ENCODE data around the gene FCRLB.
"Not testable (repeated sequence)": the region's sequence is repeated elsewhere in the genome, so short reads cannot be mapped to it uniquely, and the experiment has no call there.

FCRLB gene

DNA sequence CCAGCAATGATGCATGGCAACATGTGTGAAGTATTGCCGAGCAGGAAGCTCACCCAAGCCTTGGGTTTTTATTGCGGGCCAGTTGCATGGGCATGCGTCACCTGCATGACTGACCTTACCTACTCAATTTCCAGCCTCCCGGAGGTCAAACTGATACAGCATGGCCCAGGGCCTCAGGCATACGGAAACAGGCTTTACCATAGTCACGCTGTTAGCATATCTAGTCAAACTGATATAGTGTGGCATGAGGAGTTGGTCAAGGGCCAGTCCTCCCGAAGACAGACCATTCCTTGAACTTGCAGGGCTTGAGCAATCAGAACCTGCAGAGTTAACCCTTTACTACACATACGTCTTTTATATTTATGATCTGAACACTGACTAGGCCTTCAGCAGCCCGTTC lies 21.9 kb downstream of the FCRLB start:
- no peak for DNase-seq

DNA sequence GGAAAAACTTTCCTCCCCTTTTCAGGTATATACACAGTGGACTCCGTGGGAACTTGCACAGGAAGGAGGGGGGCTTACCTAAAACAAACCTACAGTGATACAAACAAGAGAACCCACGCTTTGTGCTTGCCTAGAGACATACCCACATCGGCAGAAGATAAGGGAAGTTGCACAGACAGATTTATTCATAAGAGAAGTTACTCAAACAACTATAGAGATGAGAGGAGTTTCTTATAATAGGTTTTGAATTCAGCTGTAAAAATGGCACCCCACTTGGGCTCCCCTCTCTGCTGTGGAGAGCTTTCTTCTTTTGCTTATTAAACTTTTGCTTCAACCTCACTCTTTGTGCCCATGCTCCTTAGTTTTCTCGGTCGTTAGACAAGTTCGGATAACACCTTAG lies 26.5 kb downstream of the FCRLB start:
- DNase-seq, result no peak

DNA sequence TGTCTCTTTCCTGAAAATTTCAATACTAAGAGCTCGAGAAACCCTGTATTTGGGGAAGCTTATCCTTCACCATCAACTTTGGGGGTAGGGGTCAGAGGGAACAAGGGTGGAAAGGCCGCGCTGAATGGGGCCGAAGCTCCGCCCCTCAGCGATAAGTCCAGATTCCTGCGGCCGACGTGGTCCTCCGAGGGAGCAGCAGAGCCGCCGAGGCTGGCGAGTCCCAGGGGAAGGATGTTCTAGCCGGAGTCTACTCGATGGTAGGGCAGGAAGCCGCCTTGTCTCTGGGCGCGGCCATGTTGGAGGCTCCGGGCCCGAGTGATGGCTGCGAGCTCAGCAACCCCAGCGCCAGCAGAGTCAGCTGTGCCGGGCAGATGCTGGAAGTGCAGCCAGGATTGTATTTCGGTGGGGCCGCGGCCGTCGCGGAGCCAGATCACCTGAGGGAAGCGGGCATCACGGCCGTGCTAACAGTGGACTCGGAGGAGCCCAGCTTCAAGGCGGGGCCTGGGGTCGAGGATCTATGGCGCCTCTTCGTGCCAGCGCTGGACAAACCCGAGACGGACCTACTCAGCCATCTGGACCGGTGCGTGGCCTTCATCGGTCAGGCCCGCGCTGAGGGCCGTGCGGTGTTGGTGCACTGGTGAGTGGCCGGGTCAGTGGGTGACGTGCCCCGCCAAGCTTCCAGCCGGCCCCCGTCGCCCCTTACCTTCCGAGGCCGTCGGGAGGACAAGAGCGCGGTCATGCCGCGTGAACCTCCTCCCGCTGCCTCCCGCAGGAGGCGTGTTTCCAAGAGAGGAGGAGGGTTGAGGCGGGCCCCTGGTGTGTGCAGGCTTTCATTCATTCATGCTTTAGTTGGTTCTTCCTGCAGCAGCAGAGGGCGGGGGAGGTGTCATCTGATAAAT lies 28.4 kb downstream of the FCRLB start, which contains the start of gene DUSP12:
Gene DUSP12, plus strand, starts transcription at position 278 of the 899 bp plus-strand sequence. Its CDS starts 16 bp downstream, at position 294.
- peak; percentile 98 to 100 for DNase-seq

DNA sequence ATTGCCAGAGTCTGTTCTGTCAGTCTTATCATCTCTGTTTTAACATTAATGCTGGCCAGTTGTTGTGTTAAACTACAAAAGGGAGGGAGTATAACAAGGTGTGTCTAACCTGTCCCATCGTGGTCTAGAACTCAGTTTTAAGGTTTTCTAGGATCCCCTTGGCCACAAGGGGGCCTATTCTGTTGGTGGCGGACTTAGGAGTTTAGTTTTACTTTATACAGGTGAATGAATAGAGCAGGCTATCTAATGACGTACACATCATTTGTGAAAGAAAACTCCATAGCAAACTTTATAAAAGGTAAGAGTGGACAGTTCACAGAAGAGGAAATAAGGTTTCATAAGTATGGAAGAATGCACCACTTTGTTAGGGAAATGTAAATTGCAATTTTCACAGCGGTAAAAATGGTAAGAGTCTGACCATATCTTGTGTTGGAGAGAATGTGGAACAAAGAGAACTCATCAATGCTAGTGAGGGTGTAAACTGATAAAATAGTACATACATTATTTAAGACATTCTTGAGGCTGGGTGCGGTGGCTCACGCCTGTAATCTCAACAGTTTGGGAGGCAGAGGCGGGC lies 42.3 kb downstream of the FCRLB start:
- peak; percentile 69 to 82 for DNase-seq

DNA sequence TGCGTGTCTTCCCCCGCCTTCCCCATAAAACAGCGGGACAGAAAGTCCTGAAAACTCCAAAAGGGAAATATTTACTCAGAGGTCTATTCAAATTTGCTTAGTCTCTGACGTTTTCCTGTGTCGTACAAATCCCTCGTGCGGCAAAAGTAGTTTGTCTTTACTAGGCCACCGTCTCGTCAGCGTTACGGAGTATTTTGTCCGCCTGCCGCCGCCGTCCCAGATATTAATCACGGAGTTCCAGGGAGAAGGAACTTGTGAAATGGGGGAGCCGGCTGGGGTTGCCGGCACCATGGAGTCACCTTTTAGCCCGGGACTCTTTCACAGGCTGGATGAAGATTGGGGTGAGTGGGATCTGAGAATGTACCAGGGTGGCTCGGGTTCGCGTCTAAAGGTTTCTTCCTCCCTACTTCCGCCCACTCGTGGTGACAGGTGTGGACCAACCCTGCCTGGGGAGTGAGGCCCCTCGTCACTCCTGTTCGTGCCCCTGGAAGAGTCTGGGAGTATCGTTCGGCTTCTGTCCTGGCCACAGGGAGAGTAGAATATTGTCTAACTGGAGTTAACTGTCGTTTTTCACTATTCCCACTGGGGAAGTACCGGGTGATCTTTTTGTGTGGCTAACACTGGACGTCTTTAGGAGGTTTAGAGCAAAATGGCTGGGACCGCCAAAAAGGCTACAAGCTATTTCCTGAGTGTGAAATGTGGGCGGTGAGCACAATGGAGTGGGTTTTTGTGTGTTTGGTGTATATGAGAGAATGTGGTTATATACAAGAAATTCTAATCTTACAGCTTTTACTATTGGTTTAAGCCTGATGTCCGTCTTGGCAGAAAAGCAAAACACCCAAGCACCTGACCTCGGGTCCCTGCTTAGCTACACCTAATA lies 45.0 kb downstream of the FCRLB start, which contains the start of gene ATF6:
Gene ATF6, plus strand, starts transcription at position 219 of the 880 bp plus-strand sequence. Its CDS starts 41 bp downstream, at position 260.
- peak; percentile 96 to 98 for DNase-seq

DNA sequence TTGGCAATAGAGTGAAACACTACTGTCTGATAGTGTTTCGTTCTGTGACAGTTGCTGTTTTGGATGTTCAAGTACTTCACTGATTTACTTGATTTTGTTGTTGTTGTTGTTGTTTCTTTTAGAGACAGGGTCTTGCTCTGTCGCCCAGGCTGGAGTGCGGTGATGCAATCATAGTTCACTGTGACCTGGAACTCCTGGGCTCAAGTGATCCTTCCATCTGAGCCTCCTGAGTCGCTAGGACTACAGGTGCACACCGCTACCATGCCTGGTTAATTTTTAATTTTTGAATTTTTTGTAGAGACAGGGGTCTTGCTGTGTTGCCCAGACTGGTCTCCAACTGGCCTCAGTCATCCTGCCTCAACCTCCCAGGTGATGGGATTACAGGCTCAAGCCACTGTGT lies 47.1 kb downstream of the FCRLB start:
- DNase-seq, result no peak

DNA sequence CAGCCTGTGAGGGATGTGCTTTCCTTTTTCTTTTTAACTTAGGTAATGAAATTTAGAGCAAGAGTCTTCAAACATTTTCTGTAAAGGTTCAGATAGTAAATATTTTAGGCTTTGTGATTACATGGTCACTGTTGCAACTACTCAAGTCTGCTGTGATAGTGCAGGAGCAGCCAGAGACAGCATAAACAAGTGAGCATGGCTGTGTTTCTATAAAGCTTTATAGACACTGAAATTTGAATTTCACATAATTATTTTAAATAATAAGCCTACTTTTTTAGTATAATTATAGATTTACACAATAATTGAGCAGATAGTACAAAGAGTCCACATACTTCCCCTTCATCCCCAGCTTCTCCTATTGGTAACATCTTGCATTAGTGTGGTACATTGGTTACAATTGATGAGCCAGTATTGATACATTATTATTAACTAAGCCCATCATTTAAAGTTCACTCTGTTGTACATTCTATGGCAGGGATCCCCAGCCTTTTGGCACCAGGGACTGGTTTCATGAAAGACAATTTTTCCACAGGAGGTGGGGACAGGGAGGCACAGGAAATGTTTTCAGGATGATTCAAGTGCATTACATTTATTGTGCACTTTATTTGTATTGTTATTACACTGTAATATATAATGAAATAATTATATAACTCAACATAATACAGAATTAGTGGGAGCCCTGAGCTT lies 47.8 kb downstream of the FCRLB start:
- no peak for DNase-seq

DNA sequence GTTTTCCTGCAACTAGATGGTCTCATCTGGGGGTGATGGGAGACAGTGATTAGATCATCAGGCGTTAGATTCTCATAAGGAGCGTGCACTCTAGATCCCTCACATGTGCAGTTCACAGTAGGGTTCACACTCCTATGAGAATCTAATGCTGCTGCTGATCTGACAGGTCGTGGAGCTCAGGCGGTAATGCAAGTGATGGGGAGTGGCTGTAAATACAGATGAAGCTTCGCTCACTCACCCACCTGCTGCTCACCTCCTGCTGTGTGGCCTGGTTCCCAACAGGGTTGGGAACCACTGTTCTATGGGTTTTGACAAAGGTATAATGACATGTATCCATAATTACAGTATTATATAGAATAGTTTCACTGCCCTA lies 48.3 kb downstream of the FCRLB start:
- DNase-seq, result not testable (repeated sequence)

DNA sequence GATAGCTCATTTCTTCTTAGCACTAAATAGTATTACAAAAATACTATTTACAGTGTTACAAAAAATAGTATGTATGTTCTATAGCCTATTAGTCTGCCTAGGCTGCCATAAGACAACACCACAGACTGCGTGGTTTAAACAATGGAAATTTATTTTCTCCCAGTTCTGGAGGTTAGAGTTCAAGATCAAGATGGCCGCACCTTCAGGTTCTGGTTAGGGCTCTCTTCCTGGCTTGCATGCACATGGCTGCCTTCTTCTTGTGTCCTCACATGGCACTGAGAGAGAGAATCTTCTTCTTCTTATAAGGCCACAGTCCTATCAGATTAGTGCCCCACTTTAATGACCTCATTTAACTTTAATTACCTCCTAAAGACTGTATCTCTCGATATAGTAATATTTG lies 48.9 kb downstream of the FCRLB start:
- DNase-seq, result no peak

DNA sequence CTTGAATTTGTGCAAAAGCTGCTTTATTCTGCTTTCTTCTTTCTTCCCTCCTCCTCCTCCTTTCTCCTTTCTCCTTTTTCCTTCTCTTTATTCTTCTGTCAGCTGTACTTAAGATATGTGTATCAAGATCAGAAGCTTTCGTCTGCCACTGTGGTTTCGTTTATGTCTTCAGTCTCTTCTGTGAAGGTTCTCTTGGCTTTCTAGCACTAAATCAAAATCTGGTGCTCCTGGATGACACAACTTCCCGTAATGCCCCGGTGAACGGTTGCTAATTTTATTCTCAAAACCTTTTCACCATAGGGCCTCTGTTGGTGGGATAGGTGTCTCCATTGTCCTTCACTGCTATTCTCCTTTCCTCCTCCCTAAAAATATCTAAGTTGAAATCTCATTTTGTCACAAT lies 49.8 kb downstream of the FCRLB start:
- DNase-seq, result no peak

DNA sequence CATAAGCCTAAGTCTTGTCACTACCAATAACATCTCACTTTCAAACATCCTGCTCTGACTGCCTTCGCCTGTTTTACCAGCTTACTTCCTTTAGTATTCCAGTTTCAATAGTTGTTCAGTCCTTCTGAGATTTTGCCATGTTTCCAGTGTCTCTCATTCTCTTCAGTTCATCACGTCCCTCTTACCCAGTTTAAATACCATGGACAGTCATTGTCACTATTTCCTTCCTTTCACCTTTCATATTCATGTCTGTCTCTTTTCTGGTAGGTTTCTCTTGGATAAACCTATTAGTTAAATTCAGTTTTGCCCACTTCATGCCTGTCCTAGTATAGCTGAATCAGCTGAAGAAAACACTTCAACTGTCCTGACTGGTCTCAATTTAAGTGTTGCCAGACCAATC lies 50.6 kb downstream of the FCRLB start:
- no peak for DNase-seq

DNA sequence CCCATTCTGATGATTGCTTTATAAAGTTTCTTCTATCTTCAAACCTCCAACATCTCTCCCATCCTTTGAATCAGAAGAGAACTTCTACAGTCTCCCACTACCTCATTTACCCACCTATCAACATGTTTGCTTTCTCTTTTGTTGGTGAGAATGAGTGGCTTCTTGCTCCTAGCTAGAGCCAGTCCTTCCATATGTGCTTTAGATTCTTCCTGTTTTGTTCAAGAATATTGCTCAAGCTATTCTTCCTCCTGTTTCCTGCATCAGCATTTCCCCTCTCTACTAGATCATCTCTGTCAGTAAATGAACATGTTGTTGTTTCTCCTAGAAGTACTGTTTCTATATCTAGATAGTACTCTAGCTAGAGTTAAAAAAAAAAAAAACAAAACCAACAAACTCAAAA lies 51.1 kb downstream of the FCRLB start:
- DNase-seq, result no peak

DNA sequence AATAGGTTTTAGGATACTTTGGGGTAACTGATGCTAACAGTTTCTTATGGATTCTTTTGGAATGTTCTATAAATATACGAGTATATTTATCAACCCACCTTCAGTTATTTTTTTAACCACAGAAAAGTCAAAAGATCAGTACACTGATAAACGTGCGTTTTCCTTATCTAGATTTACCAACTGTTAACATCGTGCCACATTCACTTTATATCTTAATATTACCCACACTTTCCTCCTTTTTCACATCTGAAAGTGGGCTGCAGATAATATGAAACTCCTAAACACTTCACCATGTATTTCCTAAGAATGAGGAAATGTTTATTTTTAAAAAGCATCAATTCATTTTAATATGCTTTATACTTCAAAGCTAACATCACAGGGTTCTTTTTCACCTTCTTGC lies 52.4 kb downstream of the FCRLB start:
- DNase-seq, result no peak

DNA sequence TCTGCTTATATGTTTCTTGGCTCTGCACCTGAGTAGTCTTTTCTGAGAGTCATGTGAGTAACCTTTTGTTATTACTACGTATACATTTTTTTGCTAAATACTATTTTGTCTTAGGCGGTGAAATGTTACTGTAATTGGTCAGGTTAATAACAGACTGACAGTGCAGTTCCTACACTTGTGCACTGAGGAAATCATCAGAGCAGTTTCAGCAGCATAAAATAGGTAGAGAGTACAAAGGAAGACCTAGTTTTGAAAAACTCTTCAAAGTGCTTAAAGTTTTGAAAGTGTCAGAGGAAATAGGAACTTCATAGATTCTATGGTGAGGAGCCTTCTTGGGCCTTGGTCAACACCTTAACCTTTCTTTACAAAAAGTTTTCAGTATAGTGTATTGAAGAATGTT lies 55.9 kb downstream of the FCRLB start:
- no peak for DNase-seq

Data from NCI-H526 (cell line).